GM18498 (cell line): Measurements from ENCODE around the gene COX8A.

Experiments
- ATAC-seq: cut with Tn5 transposase; IDR thresholded peaks from one replicate; pipeline ENCODE4 v1.9.1; 2021; ENCODE audit warnings: mild to moderate bottlenecking, moderate library complexity; ENCODE audit not compliant: unreplicated experiment

The COX8A gene

DNA sequence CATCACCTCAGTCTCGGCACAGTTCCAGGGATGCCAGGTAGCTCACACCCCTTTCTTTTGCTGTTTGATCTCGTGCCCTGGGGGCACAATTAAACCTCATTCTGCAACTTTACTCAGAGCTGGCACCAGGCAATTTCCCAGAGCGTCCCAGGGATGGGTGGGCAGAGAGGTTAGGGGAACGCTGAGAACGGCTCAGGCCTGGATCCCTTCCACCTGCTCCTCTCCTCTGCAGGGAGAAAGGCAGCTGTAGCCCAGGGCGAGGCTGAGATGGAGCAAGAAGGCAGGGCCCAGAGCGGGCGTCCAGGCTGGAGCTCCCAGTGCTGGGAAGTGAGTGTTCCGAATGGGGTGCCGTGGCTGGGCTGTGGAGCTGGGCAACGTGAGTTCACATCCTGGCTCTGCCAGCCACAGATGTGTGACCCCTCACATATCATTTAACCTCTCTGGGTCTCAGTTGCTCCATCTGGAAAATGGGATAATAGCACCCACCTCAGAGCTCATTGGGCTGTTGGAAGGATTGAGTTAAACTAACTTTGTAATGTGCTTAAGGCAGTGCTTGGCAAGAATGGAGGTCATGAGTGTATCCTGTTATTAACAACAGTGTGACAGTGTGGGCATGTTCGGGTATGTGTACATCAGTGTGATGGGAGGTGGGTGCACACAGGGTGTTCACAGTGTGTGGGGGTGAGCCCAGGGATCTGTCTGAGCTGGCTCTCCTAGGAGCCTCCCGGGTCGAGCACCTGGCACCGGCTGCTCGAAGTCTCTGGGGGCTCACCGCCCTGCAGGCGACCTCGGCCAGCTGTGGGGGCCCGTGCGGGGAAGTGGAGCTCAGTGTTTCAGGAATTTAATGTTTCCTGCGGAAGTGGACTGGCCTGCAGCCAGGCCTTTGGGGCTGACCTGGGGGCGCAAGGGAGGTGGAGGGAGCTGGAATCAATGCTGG lies 27.3 kb downstream of the COX8A start:
- ATAC-seq = no peak

DNA sequence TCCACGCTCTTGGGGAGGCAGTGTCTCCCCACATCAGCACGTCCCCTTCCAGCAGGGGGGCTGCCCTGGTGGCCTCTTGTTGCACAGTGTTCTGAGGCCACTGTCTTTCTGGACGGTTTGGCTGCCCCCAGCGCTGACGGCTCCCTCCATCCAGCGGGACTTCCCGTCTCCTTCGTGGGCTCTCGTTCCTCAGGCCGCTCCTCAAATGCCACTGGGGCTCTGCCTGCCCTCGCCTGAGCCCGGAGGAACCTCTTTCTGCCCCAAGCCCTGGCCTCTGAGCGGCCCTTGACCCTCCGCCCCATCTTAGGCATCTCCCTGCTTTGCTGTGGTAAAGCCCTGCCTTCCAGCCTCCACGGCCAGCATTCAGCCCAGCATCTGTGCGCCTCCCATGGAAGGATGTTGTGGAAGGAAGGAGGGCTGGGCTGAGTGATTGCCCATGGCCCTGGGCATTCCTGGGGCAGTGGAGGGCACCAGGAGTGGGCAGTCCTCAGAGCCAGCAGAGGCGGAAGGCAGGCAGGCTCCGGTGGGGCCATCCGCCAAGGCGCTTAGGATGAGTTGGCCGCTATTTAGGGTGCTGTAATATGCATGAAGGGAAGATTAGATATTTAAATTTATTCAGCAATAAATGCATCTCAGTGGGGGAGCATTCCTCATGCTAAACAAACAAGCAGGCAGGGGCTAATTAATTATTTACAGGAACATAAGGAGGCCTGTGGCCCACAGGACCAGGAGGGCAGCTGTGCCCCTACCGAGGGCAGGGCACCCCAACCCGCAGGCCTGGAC lies 29.6 kb downstream of the COX8A start:
- no peak for ATAC-seq

DNA sequence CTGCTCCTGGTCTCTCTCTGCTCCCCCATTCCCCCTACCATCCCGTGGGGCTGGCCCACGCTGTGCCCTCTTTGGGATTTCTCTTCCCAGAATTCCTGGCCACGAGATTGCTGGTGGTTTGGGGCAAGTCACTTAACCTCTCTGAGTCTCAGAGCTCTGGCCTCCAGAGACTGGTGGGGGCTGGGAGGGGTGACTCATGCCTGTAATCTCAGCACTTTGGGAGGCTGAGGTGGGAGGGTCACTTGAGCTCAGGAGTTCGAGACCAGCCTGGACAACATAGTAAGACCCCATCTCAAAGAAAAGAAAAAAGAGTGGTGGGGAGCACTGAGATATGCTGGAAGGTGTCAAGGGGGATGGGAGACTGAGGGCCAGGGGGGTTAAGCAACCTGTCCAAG lies 30.2 kb downstream of the COX8A start:
- no peak for ATAC-seq

DNA sequence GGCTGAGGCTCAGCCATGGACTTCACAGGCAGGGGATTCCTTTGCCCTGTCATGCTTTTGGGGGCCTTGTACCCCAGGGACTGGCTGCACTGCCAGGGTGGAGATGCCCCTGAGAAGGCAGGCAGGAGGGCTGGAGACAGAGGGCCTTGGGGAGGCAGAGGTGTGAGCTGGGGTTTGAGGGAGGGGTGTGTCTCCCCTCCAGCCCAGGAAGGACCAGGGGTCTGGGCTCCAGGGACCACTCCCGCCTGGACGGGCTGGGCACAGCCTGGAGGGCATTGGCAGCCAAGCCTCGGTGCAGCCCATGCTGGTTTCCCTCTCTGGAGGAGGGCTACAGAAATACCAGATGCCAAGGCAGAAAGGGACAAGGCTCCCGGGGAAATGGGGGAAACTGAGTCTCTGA lies 31.3 kb downstream of the COX8A start:
- no peak for ATAC-seq

DNA sequence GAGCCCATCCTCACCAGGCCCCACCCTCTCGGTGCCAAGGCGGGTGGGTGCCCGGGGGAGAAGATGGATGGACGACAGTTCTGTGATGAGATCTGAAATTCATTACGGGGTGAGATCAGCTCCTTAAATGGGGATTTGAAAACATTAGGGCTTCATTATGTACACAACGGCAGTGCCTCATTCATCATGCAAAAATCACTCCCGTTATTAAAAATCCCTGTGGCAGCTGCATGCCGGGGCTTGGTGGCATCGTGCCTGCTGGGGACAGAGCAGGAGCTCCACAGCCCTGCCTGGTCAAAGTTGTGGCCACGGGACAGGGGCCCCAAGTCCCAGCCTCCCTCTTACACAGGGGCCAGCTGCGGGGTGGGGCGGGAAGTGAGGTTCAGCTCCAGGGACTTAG lies 32.0 kb downstream of the COX8A start:
- no peak for ATAC-seq

DNA sequence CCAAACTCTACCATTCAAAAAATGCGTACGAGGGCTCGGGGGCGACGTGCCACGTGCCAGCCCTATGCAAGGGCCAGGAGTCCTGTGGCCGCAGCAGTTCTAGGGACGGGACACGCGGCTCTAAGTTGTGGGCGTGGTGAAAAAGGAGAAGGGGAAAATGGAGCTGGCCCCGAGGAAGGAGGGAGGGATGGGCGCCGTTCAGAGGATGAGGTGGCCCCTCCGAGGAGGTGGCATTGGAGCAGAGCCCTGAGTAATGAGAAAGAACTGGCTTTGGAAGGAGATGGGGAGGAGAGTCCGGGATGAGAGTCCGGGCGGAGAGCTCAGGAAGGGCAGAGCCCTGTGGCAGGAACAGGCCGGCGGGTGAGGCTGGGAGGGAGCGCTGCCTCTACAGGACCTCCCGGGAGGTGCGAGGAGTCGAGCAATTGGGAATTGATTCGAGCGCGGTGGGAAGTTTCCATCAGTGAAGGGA lies 32.8 kb downstream of the COX8A start:
- ATAC-seq = no peak

DNA sequence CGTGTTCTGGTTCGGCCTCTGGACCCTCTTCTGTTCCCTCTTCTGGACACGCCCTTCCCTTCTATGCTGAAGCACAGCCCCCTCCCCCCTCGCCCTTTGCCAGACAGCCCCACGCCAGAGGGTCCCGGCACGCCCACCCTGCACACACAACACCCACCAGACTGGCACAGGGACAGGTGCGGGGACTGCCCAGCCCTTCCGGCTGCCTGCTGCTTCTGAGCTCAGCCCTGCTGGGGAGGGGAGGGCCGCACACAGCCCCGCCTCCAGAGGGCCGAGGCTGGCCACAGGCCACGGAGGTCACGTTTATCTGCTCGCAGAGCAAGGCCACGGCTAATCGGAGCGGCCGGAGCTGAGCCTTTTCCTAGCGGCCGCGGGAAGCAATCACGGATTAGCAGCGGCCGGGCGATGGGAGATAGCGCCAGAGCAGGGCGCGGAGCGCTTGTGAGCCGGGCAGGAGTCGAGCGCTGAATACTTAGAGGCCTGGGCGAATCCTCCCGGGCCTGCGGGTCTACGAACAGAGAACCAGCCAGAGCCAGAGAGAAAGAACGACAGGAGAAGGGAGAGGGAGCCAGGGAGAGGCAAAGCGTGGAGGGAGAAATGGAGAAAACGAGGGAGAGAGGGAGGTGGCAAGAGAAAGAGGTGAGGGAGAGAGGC lies 33.3 kb downstream of the COX8A start:
- ATAC-seq = no peak

DNA sequence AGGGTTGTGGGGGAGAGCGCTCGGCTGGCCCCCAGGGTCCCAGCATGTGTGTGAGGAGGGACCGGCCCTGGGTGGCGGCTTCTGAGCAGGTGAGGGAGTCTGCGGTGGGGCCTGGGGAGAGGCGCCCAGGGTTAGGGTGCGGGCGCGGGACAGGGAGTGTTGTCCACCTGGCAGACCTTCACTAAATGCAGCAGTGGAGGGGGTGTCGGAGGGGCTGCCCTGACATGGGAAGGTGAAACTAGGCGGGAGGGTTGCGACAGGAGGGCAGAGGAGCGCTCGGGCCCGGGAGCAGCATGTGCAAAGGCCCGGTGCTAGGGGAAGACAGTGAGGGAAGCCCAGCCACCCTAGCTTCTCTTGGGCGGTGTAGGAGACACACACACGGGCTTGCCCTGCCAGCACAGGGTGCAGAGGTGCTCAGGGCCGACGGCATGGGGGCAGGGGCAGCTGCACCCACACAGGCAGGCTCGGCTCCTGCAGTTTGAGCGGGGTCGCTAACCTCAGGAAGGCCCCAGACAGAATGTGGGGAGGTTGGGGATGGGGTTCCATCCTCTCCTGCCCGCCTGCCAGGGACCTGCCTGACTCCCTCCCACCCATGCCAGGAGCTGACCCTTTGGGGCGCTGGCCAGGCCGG lies 34.0 kb downstream of the COX8A start:
- ATAC-seq = no peak

DNA sequence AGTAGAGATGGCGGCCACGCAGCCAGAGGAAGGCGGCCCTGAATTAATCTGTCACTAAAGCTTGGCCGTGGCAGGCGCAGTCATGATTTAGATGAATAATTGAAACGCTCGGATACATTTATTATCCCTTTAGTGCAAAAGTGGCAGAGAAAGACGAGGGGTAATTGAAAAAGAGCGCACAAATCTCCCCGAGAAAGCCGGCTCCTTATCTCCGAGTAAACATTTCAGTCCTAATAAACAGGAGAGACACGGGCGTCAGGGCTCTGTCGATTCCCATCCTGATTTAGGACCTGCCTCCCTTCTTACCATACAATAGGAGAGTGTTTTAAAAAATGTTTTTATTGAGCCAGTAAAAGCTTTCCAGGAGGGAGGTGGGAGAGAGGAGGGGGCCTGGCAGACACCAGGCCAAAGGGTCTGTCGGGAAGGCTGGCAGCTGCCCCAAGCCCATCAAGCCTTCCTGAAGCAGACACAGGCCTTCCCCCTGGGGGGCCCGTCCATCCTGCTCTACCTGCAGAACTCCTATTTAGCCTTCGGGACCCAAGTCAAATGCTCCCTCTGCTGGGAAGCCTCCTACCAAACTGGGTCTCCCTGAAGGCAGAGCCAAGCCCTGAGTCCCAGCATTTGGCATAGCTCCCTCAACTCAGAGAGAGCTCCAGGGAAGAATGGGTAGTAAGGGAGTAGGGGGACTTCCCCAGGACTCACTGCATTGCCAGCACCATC lies 34.7 kb downstream of the COX8A start:
- ATAC-seq = no peak

DNA sequence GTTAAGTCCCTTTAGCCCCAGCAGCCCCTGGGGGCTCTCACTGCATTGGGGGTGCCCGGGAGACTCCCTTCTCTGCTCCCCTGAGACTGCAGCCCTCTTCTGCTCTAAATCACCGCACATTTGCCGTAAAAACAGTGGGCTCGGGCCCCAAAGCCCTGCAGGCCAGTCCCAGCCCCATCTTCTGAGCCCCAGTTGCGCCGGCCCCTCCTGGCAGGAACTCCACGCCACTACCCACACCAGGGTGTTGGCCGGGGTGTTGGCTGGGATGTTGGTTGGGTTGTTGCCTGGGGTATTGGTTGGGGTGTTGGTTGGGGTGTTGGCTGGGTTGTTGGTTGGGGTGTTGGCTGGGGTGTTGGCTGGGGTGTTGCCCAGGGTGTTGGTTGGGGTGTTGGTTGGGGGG lies 35.3 kb downstream of the COX8A start:
- no peak for ATAC-seq

DNA sequence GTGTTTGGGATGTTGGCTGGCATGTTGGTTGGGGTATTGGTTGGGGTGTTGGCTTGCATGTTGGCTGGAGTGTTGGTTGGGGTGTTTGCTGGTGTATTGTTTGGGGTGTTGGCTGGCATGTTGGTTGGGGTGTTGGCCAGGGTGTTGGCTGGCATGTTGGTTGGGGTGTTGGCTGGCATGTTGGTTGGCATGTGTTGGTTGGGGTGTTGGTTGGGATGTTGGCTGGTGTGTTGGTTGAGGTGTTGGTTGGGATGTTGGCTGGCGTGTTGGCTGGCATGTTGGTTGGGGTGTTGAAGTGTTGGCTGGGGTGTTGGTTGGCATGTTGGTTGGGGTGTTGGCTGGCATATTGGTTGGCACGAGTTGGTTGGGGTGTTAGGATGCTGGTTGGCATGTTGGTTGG lies 36.4 kb downstream of the COX8A start:
- no peak for ATAC-seq

DNA sequence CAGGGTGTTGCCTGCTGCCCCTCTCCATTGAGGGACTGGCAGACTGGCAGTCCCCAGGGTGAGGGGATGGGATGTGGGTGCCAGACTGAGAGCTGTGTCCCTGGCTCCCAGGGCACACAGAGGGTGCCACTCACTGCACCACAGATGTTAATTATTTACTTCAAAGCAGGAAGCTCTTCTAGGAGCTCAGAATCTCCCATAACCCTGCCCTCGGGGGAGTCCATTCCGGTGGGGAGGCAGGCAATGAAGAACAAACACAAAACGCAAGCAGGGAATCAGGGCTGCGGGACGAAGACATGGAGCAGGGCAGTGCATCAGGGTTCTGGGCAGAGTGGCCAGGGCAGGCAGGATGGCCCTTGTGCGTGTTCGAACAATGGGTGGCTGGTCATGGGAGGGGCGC lies 37.0 kb downstream of the COX8A start:
- ATAC-seq = no peak

DNA sequence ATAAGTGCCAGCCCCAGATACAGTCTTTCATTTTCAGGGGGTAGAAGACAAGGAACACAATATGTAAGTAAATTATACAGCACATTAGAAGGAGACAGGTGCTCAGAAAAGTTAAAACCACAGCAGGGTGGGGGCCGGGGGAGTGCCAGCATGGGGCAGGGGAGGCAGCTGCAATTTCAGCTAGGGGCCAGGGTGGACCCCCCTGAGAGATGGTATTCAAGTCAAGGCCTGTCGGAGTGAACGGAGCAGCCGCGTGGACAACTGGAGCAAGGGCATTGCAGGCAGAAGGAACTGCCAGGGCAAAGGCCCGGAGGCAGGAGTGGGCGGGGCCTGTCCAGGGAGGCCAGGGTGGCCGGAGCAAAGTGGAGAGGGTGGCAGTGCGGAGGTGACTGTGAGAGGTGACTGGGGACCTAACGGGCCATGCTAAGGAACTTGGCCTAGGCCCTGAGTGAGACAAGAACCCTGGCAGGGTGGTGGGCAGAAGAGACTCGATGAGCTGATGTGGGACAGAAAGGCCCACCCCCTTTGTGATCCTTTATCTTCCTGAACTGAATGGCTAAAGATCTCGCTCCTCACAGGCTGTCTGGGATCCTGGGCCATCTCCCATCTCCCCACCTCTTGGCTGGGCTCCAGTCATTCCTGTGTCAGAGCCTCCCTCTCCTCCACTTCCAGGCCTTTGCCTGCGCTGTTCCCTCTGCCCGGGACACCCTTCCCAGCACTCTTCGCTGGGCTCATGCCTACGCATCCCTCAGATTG lies 38.9 kb downstream of the COX8A start:
- ATAC-seq = no peak

DNA sequence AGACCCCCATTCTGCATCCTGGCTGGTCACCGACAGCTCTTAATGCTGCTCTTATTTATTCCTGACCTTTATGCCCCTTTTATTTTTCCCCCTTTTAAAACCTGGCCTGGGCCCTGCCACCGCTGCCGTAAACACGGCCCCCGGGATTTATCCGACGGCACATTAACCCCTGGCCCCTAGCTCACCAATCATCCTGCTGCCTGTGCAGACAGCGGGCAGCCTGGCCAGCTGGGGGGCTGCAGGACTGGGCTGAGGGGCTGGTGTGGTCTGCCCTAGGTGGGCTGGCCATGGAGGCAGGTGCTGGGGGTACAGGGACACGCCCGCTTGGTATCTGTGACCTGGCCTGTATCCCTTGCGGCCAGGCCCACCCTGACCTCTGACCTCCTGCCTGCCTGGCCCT lies 39.9 kb downstream of the COX8A start:
- no peak for ATAC-seq

DNA sequence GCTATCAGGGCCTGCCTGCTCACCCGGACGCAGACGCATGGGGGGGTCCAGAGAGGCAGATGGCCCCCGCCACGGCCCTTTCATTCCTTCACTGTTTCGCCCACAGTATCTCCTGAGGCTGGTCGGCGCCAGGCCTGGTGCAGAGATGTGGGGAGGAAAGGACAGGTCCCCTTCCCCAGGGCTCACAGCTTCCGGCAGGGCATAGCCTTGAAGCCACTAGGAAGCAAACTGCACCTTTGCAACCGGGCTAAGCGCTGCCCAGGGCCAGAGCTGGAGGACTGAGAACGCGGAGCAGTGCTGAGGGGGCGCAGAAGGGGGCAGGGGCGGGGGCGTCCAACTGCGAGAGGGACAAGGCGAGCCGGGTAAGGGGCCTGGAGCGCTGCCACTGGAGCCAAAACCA lies 41.1 kb downstream of the COX8A start:
- no peak for ATAC-seq

DNA sequence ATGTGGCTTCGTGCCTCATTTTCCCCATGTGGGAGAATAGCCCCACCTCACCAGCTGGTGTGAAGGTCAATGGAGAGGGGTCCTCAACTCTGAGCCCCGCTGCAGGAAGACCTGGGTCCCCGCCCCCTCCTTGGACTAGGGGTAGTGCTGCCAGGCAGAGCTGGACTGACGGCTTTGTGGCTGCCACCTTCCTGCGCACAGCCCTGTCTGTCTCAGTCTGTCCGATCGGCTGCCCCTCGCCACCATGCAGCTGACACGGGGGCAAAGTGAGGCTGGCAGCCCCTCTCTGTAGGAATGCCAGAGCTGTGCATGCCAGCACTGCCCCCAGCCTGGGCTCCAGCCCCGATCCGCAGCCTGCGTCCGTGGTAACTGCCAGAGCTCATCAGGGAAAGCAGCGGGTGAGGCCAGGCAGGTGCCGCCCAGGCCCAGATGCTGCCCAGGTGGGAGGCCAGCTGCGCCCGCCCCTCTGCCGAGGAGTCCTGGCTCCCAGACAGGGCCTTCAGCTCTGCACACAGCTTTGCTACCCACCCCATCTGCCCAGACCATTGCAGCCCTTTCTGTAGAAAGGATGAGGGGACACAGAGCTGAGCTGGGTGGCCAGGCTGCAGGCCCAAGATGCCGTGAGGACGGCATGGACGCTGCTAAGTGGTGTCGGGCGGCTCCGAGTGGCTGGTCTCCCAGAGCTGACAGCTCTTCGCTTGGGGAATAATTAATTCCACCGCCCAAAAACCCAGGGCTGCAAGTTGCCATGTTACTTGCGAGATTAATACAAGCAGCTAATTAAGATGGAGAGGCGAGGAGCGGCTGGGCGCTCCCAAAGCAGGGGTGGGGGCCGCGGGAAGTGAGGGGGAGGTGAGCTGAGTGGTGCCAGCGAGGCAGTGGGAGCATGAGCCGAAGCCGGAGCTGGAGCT lies 41.8 kb downstream of the COX8A start:
- ATAC-seq = no peak

DNA sequence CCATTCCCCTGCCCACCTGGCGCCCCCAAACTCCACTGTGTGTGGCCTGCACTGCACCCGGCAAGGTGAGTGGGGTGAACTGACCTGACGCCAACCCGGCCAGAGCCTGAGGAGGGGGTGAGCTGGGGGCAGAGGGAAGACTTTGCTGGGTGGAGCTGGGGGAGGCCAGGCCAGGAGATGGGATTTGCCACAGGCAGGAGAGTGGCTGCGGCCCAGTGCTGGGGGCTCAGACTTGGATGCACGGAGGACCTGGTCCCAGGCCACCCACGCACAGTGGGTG lies 43.5 kb downstream of the COX8A start:
- ATAC-seq = no peak

DNA sequence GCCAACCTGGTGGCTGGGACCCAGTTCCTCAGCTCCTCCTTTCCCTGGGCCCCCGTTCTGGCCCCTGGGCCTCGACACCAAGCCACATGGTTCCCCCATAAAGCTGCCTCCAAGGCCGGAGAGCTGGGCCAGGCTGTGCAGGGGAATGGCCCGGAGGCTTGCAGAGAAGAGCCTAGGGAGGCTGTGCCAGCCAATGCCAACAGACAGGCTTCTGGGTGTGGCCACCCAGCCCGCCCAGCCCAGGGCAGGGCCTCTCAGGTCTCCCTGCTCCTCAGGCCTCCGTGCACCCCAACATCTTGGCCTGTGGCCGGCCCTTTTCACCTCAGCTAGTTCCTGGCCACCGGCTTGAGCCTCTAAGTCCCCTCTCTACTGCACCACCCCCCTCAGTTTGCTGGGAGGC lies 43.9 kb downstream of the COX8A start:
- ATAC-seq = no peak
